Activated CD8-positive, alpha-beta T cell treated with anti-CD3 and anti-CD28 coated beads for 36 hours (primary cell): Measurements from ENCODE around the gene DHX16. TPM values are rescaled to one million over a fixed set of nuclear protein-coding genes. Genes with fewer than 3 reads are reported as not detected.

ENCODE experiments used
- ATAC-seq: fragments of 200-7000 bp; cut with Tn5 transposase; one replicate; pipeline ENCODE4 v1.10.0; 2021; ENCODE audit warnings: mild to moderate bottlenecking, moderate library complexity
- CTCF ChIA-PET: fragments of 350-600 bp; sonication (Branson Sonifier 250); formaldehyde crosslinking; loops from one replicate; lab custom pipeline; 2021; ENCODE audit warnings: antibody characterized with exemption; lab: Charles Lee
- POLR2A ChIA-PET: fragments of 350-600 bp; sonication (Branson Sonifier 250); formaldehyde crosslinking; loops from one replicate; lab custom pipeline; 2021; ENCODE audit warnings: antibody characterized with exemption; lab: Charles Lee
- DNase-seq: peaks from one replicate; pipeline ENCODE4 v3.0.0-alpha.2; 2020
- H3K27ac Mint-ChIP-seq: one replicate; pipeline ENCODE4 v1.8.0; 2021; ENCODE audit warnings: mild to moderate bottlenecking, mixed read lengths
- H3K27me3 Mint-ChIP-seq: one replicate; pipeline ENCODE4 v1.8.0; 2021; ENCODE audit warnings: mixed read lengths
- H3K36me3 Mint-ChIP-seq: one replicate; pipeline ENCODE4 v1.8.0; 2021; ENCODE audit warnings: low read depth, mixed read lengths
- H3K4me1 Mint-ChIP-seq: one replicate; pipeline ENCODE4 v1.8.0; 2021; ENCODE audit warnings: low read depth, mixed read lengths
- H3K4me3 Mint-ChIP-seq: one replicate; pipeline ENCODE4 v1.8.0; 2021; ENCODE audit warnings: mild to moderate bottlenecking, moderate library complexity, mixed read lengths
- H3K9me3 Mint-ChIP-seq: one replicate; pipeline ENCODE4 v1.8.0; 2021; ENCODE audit warnings: mixed read lengths
- intact Hi-C: fragments of 100-400 bp; cut with micrococcal nuclease; formaldehyde crosslinking; loops from one replicate; pipeline ENCODE4 v1.10.0; 2022
- total RNA-seq, 2 experiments: library from RNA; stranded (reverse); gene quantifications; one replicate each; pipeline ENCODE4 v1.2.3, GENCODE V29; 2021
- TF ChIP-seq, protein P1 (sequence below): fragments of 200-600 bp; IDR thresholded peaks from one replicate; pipeline ENCODE4 v1.8.0; 2022; ENCODE audit warnings: antibody characterized with exemption, mild to moderate bottlenecking

DHX16 gene
- total RNA-seq, 2 experiments from 2014 or later: 31.1 to 31.3 TPM

GRCh38 chr6:30716879-30717128 is 44.0 kb upstream of the DHX16 start:
- intact Hi-C loops: loop anchor here (1.0 kb wide), 1 partner anchor 35 kb away; no protein-coding TSS in a partner anchor
- H3K9me3 Mint-ChIP-seq: no peaks in the 10 kb centered on the region

GRCh38 chr6:30714263-30714662 is 41.5 kb upstream of the DHX16 start:
- peaks cover 41% of the 10 kb centered on the region for H3K4me1 Mint-ChIP-seq
- ATAC-seq: no peak
- intact Hi-C loops: no loop called here
- TF ChIP-seq, protein P1, sequence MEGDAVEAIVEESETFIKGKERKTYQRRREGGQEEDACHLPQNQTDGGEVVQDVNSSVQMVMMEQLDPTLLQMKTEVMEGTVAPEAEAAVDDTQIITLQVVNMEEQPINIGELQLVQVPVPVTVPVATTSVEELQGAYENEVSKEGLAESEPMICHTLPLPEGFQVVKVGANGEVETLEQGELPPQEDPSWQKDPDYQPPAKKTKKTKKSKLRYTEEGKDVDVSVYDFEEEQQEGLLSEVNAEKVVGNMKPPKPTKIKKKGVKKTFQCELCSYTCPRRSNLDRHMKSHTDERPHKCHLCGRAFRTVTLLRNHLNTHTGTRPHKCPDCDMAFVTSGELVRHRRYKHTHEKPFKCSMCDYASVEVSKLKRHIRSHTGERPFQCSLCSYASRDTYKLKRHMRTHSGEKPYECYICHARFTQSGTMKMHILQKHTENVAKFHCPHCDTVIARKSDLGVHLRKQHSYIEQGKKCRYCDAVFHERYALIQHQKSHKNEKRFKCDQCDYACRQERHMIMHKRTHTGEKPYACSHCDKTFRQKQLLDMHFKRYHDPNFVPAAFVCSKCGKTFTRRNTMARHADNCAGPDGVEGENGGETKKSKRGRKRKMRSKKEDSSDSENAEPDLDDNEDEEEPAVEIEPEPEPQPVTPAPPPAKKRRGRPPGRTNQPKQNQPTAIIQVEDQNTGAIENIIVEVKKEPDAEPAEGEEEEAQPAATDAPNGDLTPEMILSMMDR: no peak
- DNase-seq: no peak
- H3K36me3 Mint-ChIP-seq: peaks cover 67% of the 10 kb centered on the region
- no peaks in the 10 kb centered on the region for H3K27me3 Mint-ChIP-seq
- POLR2A ChIA-PET: interaction anchor here (22.1 kb wide), 1 partner anchor 36 kb away, joined by 500 read pairs; the partner anchor contains the start of gene DHX16
- no peak overlapping the region for H3K27ac Mint-ChIP-seq
- H3K9me3 Mint-ChIP-seq: no peaks in the 10 kb centered on the region
- no peak overlapping the region for H3K4me3 Mint-ChIP-seq
- CTCF ChIA-PET: interaction anchor here (0.6 to 0.7 kb wide), 2 partner anchors 9 to 35 kb away, joined by 3 read pairs; no protein-coding TSS in a partner anchor

More at GRCh38 chr6:30716879-30717128, 44.0 kb upstream of the DHX16 start:
- TF ChIP-seq, protein P1: no peak
- DNase-seq (no peak), ATAC-seq (no peak)
- peak overlapping the region; percentile 99 for H3K27ac Mint-ChIP-seq
- ChIA-PET POLR2A (interaction anchor here (0.7 to 22.1 kb wide), 8 partner anchors 8 to 147 kb away, joined by 3 to 500 read pairs (median 8); partner anchors contain the start of genes DHX16, MRPS18B, NRM and PPP1R10), CTCF (interaction anchor here (0.8 to 25.8 kb wide), 7 partner anchors 14 to 370 kb away, joined by 3 to 704 read pairs (median 4); partner anchors contain the start of gene DHX16)
- H3K27me3 Mint-ChIP-seq: no peaks in the 10 kb centered on the region
- peaks cover 41% of the 10 kb centered on the region for H3K4me1 Mint-ChIP-seq
- H3K4me3 Mint-ChIP-seq: peak overlapping the region; percentile 80
- peaks cover 66% of the 10 kb centered on the region for H3K36me3 Mint-ChIP-seq

DNA sequence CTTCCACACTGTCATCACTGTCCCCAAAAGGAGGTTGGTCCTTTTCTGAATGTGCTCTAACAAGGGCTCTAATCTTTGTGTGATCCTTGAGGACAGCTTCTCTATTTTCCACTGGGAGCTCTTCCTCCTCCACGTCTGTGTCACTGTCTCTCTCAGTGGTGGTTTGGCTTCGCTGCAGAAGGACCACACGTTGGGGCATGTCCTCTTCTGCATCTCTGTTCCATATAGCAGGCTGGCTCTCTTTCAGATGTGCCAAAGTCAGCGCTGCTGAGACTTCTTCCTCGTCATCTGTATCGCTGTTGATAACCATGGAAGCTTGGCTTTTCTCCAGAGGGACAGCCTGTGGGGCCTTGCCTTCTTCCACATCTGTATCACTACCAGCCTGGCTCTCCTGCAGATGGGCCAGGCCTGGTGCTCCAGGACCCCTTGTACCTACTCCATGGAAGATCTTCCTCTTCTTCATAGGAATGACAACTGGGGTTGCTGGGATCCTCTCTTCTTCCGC is 39.7 kb upstream of the DHX16 start:
- Mint-ChIP-seq H3K27me3 (no peaks in the 10 kb centered on the region), H3K36me3 (peaks cover 74% of the 10 kb centered on the region), H3K27ac (peak overlapping the region; percentile 75), H3K4me1 (peaks cover 31% of the 10 kb centered on the region), H3K4me3 (no peak overlapping the region), H3K9me3 (no peaks in the 10 kb centered on the region)
- CTCF ChIA-PET: interaction anchor here (1.8 to 3.7 kb wide), 2 partner anchors 33 to 40 kb away, joined by 5 to 14 read pairs; partner anchors contain the start of gene DHX16
- DNase-seq (no peak), ATAC-seq (no peak)
- POLR2A ChIA-PET: interaction anchor here (0.9 to 22.1 kb wide), 10 partner anchors 9 to 97 kb away, joined by 3 to 500 read pairs (median 4); partner anchors contain the start of gene DHX16
- TF ChIP-seq, protein P1: no peak
- intact Hi-C loops: no loop called here

DNA sequence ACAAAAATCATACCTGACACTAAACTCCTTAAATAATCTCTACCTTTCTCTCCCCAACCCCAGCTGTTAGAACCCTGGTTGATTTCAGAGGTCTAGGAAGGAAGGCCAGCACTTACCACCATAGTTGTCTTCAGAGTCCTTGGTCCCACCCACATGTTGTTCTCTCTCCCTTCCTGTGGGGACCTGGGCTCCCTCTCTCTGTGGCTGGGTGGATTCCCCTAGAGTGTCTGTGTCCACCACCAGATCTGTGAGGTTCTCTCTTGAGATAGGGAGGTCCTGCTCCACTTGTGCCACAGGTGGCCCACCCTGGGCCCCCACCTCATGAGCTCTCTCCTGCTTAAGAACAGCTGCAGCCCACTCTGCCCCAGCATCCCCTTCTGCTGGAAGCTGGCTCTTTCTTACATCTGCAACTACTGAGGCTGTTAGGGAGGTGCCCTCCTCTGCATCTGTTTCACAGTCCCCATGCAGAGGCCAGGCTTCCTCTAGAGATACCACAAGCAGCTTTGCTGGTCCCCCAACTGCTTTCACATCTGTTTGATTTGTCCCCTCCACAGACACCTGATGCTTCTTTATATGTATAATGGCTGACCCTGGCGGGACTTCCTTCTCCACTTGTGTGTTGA is 39.1 kb upstream of the DHX16 start:
- no peak for DNase-seq
- CTCF ChIA-PET: interaction anchor here (1.8 to 3.7 kb wide), 2 partner anchors 33 to 40 kb away, joined by 5 to 14 read pairs; partner anchors contain the start of gene DHX16
- POLR2A ChIA-PET: interaction anchor here (0.9 to 22.1 kb wide), 9 partner anchors 10 to 97 kb away, joined by 3 to 500 read pairs (median 4); partner anchors contain the start of gene DHX16
- Mint-ChIP-seq H3K4me3 (no peak overlapping the region), H3K4me1 (peaks cover 31% of the 10 kb centered on the region), H3K27ac (peak overlapping the region; percentile 75), H3K36me3 (peaks cover 76% of the 10 kb centered on the region), H3K27me3 (no peaks in the 10 kb centered on the region), H3K9me3 (no peaks in the 10 kb centered on the region)
- ATAC-seq: peak; percentile 61
- intact Hi-C loops: no loop called here
- TF ChIP-seq, protein P1: no peak
